Measurements from ENCODE around the gene TPCN2.

DNA sequence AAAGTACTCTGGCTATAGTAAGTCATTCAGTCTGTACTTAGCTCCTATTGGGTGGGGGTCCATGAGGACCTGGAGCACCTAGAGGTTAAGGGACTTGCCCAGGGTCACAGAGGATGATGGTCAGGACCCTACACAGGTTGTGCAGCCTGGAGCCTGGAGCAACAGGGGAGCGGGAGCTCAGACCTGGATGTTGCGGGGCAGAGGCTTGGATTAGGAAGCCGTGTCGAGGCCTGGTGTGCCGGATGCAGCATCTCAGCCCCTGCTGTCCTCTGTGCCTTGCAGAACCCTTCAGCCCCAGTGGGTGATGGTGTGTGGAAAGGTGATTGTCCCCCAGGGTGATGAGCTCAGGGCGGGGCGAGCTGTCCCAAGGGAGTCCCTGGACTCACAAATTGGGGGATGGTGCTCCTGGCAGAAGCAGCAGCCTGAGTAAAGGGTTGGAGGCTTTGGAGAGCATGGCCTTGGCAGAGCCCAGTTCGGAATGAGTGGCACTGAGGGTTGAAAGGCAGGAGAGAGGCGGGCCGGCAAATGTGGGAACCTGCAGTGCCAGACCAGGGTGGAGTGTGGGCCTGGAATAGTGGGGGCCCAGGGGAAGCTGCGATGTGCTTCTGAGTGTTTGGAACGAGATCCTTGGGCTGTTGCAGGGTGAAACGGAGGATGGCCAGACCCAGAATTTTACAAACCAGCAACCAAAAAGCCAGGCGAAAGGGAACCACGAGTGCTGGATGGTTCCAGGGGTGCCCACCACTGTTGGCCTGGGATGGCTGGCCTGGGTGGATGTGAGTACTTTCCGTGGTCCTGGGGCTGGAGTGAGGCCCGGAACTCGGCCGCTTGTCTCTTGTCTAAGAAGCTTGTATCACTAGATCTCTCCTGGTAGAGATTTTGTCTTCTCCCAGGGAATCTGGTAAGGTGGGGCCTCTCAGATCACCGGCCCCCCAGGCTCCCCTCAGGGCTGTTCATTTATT lies 2.9 kb downstream of the TPCN2 start:
- TF ChIP-seq CTCF (IDR thresholded peaks at IDR 0.05; ENCODE audit: borderline replicate concordance, extremely low read depth, low read length, poor library complexity, severe bottlenecking) (no peak), EZH2 (IDR thresholded peaks at IDR 0.05; ENCODE audit: borderline replicate concordance, low read depth, low read length, severe bottlenecking) (no peak)

Data from DND-41 (cell line).